Measurements from ENCODE around the gene KHDC3L.

KHDC3L gene

DNA sequence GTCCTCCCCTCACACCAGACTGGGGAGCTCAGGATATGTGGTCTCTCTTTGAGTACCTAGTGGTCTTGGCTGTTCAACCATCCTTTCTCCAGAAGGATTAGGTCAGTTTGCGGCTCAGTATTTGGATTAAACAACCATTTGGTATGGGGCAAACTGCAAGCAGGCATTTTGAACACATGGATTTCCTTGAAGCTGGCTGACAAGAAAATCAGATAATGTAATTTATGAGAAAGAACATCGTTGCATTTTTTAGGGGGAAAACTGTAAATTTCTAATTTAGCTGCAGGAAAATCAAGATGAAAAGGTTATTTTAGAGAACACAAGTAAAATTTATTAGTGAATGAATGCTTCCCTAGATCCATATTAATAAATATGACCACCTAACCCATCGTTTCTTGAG is 33.7 kb upstream of the KHDC3L start:
- Histone ChIP-seq H3K36me3 (ENCODE audit: control insufficient read depth in 2 of 2, insufficient read depth in 1 of 2, low read length in 2 of 2) (no peaks in the 10 kb centered on the region), H3K4me1 (ENCODE audit: control insufficient read depth, insufficient read depth, low read length) (no peaks in the 10 kb centered on the region), H3K27ac (ENCODE audit: extremely low read depth, low read depth, low read length) (no peak overlapping the region), H3K4me3 (ENCODE audit: low read depth, low read length) (no peak overlapping the region), H3K9me3 (ENCODE audit: control insufficient read depth, insufficient read depth, low read depth, low read length) (no peaks in the 10 kb centered on the region)
- POLR2A ChIA-PET = no interaction called here
- TF ChIP-seq ZNF791 (tag by site-specific recombination; IDR thresholded peaks at IDR 0.05) (no peak), GFI1B (tag by site-specific recombination; IDR thresholded peaks at IDR 0.05) (no peak), ZNF555 (tag by site-specific recombination; conservative IDR thresholded peaks at IDR 0.05) (no peak), ZNF221 (tag by site-specific recombination; IDR thresholded peaks at IDR 0.05; ENCODE audit: borderline replicate concordance) (no peak), ZNF639 (tag by site-specific recombination; IDR thresholded peaks at IDR 0.05) (no peak), ZBTB11 (tag by site-specific recombination; conservative IDR thresholded peaks at IDR 0.05; ENCODE audit: low read depth) (no peak), ZNF184 (tag by site-specific recombination; IDR thresholded peaks at IDR 0.05) (no peak), ZNF423 (tag by site-specific recombination; IDR thresholded peaks at IDR 0.05) (no peak), HOXC10 (CRISPR knock-in tag; IDR thresholded peaks at IDR 0.05) (no peak), ZNF155 (tag by site-specific recombination; IDR thresholded peaks at IDR 0.05) (no peak), SP3 (tag by site-specific recombination; IDR thresholded peaks at IDR 0.05) (no peak), ZNF792 (tag by site-specific recombination; IDR thresholded peaks at IDR 0.05) (no peak), ZNF133 (tag by site-specific recombination; IDR thresholded peaks at IDR 0.05) (no peak), ZNF354C (tag by site-specific recombination; IDR thresholded peaks at IDR 0.05; ENCODE audit: borderline replicate concordance, low read depth) (no peak), ZNF707 (tag by site-specific recombination; IDR thresholded peaks at IDR 0.05) (no peak), ZFHX2 (tag by site-specific recombination; conservative IDR thresholded peaks at IDR 0.05) (no peak), ZNF549 (tag by site-specific recombination; IDR thresholded peaks at IDR 0.05) (no peak)
- CTCF ChIA-PET = interaction anchor here (0.6 to 4.4 kb wide), 10 partner anchors 20 to 917 kb away, joined by 3 to 44 read pairs (median 4); no protein-coding TSS in a partner anchor

GRCh38 chr6:73329201-73329600 is 33.3 kb upstream of the KHDC3L start:
- no peaks in the 10 kb centered on the region for H3K9me3 ChIP-seq (ENCODE audit: control insufficient read depth, insufficient read depth, low read depth, low read length)
- no peaks in the 10 kb centered on the region for H3K36me3 ChIP-seq (ENCODE audit: control insufficient read depth in 2 of 2, insufficient read depth in 1 of 2, low read length in 2 of 2)
- H3K27ac ChIP-seq (ENCODE audit: extremely low read depth, low read depth, low read length) = no peak overlapping the region
- TF ChIP-seq ZNF121 (tag by site-specific recombination; IDR thresholded peaks at IDR 0.05) (no peak), ZFP69B (tag by site-specific recombination; IDR thresholded peaks at IDR 0.05) (no peak), ZNF2 (tag by site-specific recombination; IDR thresholded peaks at IDR 0.05) (no peak), ZNF785 (tag by site-specific recombination; IDR thresholded peaks at IDR 0.05) (no peak), OSR2 (tag by site-specific recombination; IDR thresholded peaks at IDR 0.05) (no peak), ZNF561 (tag by site-specific recombination; IDR thresholded peaks at IDR 0.05; ENCODE audit: borderline replicate concordance) (no peak), ZNF830 (tag by site-specific recombination; IDR thresholded peaks at IDR 0.05; ENCODE audit: low read depth) (no peak)
- TF ChIP-seq, protein P1, sequence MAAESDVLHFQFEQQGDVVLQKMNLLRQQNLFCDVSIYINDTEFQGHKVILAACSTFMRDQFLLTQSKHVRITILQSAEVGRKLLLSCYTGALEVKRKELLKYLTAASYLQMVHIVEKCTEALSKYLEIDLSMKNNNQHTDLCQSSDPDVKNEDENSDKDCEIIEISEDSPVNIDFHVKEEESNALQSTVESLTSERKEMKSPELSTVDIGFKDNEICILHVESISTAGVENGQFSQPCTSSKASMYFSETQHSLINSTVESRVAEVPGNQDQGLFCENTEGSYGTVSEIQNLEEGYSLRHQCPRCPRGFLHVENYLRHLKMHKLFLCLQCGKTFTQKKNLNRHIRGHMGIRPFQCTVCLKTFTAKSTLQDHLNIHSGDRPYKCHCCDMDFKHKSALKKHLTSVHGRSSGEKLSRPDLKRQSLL (tag by site-specific recombination; IDR thresholded peaks at IDR 0.05) = no peak
- no peaks in the 10 kb centered on the region for H3K4me1 ChIP-seq (ENCODE audit: control insufficient read depth, insufficient read depth, low read length)
- ChIA-PET POLR2A (no interaction called here), CTCF (interaction anchor here (0.8 to 4.4 kb wide), 6 partner anchors 9 to 917 kb away, joined by 3 to 44 read pairs (median 8); no protein-coding TSS in a partner anchor)
- no peak overlapping the region for H3K4me3 ChIP-seq (ENCODE audit: low read depth, low read length)
